ENCODE measurements around the gene DDX25. TPM values are rescaled to one million over a fixed set of nuclear protein-coding genes. Genes with fewer than 3 reads are reported as not detected.

DDX25 gene
- total RNA-seq, 1 donor from 2014 or later = not detected

- no peak overlapping the region for H3K4me3 ChIP-seq (ENCODE audit: low read depth, low read length)
- no peak for DNase-seq (ENCODE audit: low read depth)
- TF ChIP-seq CTCF (conservative IDR thresholded peaks at IDR 0.05; ENCODE audit: low read depth, low read length) = no peak
These were observed 48.3 kb downstream of the DDX25 start for GRCh38 chr11:125952559-125952958.

GRCh38 chr11:125952973-125953372 is 48.7 kb downstream of the DDX25 start:
- no peak for TF ChIP-seq CTCF (conservative IDR thresholded peaks at IDR 0.05; ENCODE audit: low read depth, low read length)
- DNase-seq (ENCODE audit: low read depth) = no peak
- H3K4me3 ChIP-seq (ENCODE audit: low read depth, low read length) = no peak overlapping the region

GRCh38 chr11:125953401-125953935 is 49.2 kb downstream of the DDX25 start:
- TF ChIP-seq CTCF (conservative IDR thresholded peaks at IDR 0.05; ENCODE audit: low read depth, low read length) = no peak
- no peak overlapping the region for H3K4me3 ChIP-seq (ENCODE audit: low read depth, low read length)
- no peak for DNase-seq (ENCODE audit: low read depth)

GRCh38 chr11:125954123-125954944 is 50.0 kb downstream of the DDX25 start:
- H3K4me3 ChIP-seq (ENCODE audit: low read depth, low read length) = no peak overlapping the region
- DNase-seq (ENCODE audit: low read depth) = no peak
- TF ChIP-seq CTCF (conservative IDR thresholded peaks at IDR 0.05; ENCODE audit: low read depth, low read length) = no peak

- DNase-seq (ENCODE audit: low read depth) = no peak
- no peak overlapping the region for H3K4me3 ChIP-seq (ENCODE audit: low read depth, low read length)
- no peak for TF ChIP-seq CTCF (conservative IDR thresholded peaks at IDR 0.05; ENCODE audit: low read depth, low read length)
These were observed 50.8 kb downstream of the DDX25 start for GRCh38 chr11:125954945-125955640.

GRCh38 chr11:125955856-125956255 is 51.5 kb downstream of the DDX25 start:
- no peak overlapping the region for H3K4me3 ChIP-seq (ENCODE audit: low read depth, low read length)
- DNase-seq (ENCODE audit: low read depth) = no peak
- no peak for TF ChIP-seq CTCF (conservative IDR thresholded peaks at IDR 0.05; ENCODE audit: low read depth, low read length)
